ENCODE measurements around the gene EPN1.

DNA sequence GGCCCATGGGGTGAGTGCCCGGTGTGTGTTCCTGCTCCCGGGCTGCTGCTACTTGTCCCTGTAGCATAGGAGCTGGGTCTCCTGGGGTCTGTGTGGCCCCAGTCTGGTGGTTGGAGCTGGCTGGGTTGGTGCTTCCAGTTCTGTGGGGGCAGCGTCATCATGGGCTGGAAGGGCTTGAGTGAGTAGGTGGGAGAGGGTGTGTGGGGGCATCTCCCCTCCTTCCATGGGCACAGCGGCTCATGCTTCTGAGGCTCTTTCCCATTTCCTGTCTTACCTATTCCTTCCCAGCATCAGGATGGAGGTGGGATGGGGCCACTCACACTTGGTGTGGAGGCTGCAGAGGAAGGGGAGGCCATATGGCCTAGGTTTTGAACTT, 8.0 kb upstream of the EPN1 start:
- TF ChIP-seq, protein P1, sequence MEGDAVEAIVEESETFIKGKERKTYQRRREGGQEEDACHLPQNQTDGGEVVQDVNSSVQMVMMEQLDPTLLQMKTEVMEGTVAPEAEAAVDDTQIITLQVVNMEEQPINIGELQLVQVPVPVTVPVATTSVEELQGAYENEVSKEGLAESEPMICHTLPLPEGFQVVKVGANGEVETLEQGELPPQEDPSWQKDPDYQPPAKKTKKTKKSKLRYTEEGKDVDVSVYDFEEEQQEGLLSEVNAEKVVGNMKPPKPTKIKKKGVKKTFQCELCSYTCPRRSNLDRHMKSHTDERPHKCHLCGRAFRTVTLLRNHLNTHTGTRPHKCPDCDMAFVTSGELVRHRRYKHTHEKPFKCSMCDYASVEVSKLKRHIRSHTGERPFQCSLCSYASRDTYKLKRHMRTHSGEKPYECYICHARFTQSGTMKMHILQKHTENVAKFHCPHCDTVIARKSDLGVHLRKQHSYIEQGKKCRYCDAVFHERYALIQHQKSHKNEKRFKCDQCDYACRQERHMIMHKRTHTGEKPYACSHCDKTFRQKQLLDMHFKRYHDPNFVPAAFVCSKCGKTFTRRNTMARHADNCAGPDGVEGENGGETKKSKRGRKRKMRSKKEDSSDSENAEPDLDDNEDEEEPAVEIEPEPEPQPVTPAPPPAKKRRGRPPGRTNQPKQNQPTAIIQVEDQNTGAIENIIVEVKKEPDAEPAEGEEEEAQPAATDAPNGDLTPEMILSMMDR (IDR thresholded peaks at IDR 0.05), result no peak
- no peak for TF ChIP-seq EP300 (IDR thresholded peaks at IDR 0.05)
- no peak for TF ChIP-seq POLR2A (IDR thresholded peaks at IDR 0.05)
